Endothelial cell of umbilical vein (primary cell): ENCODE results near the gene SLAIN2.

ENCODE experiments used
- POLR2A ChIP-seq: IDR thresholded peaks from 2 replicates; pipeline ENCODE4 v1.6.1; 2012; ENCODE audit warnings: low read depth, mild to moderate bottlenecking, control low read depth, low read length
- POLR2AphosphoS5 ChIP-seq: IDR thresholded peaks from 2 replicates; pipeline ENCODE4 v1.6.1; 2012; ENCODE audit warnings: low read depth, mild to moderate bottlenecking, control low read depth, low read length, moderate library complexity; ENCODE audit not compliant: insufficient read depth
- TF ChIP-seq, protein P1 (sequence below), 2 donors: IDR thresholded peaks; 1 replicate in 1 of 2; 2 replicates in 1 of 2; pipeline ENCODE4 v1.5.1; 2011; ENCODE audit warnings: low read length in 2 of 2, mild to moderate bottlenecking in 2 of 2, moderate library complexity in 2 of 2, control low read depth in 1 of 2, inconsistent platforms in 1 of 2, low read depth in 1 of 2; ENCODE audit not compliant: insufficient read depth in 1 of 2; ENCODE audit errors: extremely low read depth in 1 of 2

DNA sequence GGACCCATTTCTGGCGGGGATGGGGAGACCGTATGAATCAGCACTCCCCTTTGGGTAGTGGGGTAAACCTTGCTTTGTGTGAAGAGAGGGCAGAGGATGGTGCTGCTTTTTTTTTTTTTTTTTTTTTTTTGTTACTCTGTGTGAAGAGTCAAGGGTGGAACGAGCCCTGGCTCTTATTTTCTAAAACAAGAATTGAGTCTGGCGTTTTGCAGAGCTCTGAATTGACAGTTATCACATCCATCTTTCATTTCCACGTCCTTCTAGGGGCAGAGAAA is 1.2 kb downstream of the SLAIN2 start:
- TF ChIP-seq, protein P1, sequence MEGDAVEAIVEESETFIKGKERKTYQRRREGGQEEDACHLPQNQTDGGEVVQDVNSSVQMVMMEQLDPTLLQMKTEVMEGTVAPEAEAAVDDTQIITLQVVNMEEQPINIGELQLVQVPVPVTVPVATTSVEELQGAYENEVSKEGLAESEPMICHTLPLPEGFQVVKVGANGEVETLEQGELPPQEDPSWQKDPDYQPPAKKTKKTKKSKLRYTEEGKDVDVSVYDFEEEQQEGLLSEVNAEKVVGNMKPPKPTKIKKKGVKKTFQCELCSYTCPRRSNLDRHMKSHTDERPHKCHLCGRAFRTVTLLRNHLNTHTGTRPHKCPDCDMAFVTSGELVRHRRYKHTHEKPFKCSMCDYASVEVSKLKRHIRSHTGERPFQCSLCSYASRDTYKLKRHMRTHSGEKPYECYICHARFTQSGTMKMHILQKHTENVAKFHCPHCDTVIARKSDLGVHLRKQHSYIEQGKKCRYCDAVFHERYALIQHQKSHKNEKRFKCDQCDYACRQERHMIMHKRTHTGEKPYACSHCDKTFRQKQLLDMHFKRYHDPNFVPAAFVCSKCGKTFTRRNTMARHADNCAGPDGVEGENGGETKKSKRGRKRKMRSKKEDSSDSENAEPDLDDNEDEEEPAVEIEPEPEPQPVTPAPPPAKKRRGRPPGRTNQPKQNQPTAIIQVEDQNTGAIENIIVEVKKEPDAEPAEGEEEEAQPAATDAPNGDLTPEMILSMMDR (IDR thresholded peaks at IDR 0.05; ENCODE audit: extremely low read depth in 1 of 2, insufficient read depth in 1 of 2, low read depth in 1 of 2, low read length in 2 of 2) = no peak
- no peak for TF ChIP-seq POLR2A
- no peak for TF ChIP-seq POLR2AphosphoS5
